NCI-H748 (cell line): ENCODE measurements around the gene SLC30A5.
"Not testable (repeated sequence)": the region's sequence is repeated elsewhere in the genome, so short reads cannot be mapped to it uniquely, and the experiment has no call there.

ENCODE experiments used
- DNase-seq: peaks from one replicate; lab custom pipeline; 2025; ENCODE audit not compliant: unreplicated experiment; lab: John Stamatoyannopoulos, UW

Gene SLC30A5

DNA sequence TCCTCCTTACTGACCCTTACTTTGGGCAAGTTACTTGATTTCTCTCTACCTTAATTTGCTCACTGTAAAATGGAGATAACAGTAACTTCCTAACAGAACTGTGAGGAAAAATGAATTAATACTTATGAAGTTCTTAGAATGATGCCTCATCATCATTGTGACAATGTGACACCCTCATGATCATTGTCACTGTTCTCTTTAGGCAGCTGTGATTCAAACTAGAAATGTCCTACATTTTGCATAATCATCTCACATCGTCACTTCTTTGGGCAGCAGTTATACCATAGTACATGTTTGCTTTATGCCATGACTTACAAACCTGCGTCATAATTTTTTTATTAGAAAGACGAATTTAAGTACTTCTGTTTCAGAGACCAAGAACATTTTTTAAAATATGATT, 9.7 kb downstream of the SLC30A5 start:
- no peak for DNase-seq

DNA sequence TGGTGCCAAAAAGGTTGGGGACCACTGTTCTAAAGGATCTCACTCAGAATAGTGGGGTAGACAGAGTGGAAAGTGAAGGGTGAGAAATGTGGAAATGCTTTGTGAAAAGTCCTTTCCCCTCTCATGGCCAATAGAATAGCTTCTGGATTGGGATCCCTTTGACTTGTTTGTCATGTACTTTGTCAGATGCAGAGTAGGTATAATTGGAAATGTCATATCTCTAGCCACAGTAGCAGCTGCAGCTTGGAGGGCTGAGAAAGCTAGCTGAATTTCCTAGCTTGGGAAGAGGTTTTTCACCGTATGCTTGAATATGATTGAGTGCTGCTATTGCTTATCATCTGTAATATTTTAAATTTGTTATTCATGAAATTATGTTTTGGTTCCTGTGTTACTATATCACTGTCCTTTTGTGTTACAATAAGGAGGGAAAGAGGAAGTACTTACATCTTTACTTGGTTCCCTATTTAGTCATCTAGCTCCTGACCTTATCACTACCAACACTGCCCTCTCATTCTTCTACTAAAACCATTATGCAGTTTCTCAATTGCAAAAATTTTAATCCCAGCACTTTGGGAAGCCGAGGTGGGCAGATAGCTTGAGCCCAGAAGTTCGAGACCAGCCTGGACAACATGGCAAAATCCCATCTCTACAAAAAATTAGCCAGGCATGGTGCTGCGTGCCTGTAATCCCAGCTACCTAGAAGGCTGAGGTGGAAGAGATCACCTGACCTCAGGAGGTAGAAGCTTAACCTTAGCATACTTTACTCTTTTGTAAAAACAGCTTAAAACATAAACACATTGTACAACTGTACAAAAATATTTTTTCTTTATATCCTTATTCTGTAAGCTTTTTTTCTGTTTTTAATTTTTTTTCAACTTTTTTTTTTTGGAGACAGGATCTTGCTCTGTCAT, 12.4 kb downstream of the SLC30A5 start:
- DNase-seq = no peak

DNA sequence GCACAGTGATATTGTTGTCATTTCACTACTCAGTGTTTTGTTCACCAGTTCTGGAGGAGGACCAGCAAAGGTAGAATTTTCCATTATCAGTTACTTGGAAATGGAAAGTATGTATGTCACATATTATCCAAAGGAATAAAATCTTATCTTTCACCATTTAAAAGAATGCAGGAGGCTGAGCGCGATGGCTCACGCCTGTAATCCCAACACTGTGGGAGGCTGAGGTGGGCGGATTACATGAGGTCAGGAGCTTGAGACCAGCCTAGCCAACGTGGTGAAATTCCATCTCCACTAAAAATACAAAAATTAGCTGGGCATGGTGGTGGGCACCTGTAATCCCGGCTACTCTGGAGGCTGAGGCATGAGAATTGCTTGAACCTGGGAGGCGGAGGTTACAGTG, 14.6 kb downstream of the SLC30A5 start:
- DNase-seq = not testable (repeated sequence)

DNA sequence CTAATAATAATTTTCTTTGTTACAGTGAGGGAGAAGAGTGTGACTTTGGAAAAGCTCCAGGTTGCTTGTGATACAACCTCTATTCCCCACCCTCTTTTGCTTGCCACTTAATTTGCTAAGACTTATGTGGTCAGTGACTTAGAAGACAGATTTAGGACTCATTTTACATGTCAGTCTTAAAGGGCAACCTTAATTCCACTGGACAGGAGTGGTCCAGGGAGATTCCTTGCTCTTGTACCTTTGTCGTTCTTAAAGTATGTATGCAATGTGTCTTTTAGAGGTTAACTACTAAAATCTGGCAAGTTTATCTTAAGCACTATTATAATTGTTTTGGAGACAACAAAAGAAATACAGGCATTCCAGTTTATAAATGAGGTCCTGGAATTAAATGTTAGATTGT, 20.0 kb downstream of the SLC30A5 start:
- no peak for DNase-seq

DNA sequence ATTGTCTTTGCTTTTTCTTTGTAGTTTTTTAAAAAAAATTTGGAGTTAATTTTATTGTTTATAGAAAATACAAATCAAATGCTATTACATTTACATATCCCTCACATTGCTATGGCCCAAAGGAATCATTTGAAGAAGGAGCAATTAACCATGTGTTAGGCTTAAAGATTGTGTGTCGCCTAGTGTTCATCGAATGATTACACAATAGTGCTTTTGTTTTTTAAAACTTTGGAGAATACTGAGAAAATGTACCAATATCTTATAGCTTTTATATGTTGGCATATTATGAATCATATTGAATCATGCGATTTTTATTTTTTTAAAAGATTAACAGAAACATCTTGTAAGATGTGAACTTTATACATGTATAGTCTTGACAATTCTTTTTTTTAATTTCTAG, 21.7 kb downstream of the SLC30A5 start:
- no peak for DNase-seq

DNA sequence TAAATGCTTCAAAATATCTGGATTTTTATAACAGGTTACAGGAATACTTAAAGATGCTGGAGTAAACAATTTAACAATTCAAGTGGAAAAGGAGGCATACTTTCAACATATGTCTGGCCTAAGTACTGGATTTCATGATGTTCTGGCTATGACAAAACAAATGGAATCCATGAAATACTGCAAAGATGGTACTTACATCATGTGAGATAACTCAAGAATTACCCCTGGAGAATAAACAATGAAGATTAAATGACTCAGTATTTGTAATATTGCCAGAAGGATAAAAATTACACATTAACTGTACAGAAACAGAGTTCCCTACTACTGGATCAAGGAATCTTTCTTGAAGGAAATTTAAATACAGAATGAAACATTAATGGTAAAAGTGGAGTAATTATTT, 35.6 kb downstream of the SLC30A5 start:
- DNase-seq = no peak

DNA sequence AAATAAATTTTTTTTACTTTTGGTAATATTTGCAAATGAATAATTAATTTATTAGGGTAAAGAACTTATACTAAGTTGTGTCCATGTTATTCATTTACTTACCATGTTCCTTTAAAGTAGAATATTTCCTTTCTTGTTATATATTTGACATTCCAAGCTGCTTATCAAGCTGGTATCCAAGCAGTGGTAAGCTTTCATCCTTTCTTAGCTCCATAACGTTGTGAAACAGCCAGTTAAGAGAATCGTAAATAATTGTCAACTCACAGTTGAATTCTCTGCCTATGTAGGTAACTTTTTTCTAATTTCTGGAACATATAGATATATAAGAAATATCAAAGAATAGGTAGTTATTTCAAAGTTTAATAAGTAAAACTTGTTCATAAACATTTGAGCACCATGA, 36.4 kb downstream of the SLC30A5 start:
- no peak for DNase-seq

DNA sequence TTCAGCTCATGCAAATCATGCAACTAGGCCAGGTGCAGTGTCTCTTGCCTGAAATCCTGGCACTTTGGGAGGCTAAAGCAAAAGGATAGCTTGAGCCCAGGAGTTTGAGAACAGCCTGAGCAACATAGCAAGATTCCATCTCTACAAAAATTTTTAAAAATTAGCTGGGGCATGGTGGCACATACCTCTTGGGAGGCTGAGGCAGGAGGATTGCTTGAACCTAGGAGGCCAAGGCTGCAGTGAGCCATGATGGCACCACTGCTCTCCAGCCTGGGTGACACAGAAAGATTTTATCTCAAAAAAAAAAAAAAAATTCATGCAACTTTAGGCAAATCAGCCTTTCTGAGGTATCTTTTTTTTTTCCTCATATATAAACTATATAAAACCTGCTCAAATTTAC, 37.5 kb downstream of the SLC30A5 start:
- DNase-seq = no peak

DNA sequence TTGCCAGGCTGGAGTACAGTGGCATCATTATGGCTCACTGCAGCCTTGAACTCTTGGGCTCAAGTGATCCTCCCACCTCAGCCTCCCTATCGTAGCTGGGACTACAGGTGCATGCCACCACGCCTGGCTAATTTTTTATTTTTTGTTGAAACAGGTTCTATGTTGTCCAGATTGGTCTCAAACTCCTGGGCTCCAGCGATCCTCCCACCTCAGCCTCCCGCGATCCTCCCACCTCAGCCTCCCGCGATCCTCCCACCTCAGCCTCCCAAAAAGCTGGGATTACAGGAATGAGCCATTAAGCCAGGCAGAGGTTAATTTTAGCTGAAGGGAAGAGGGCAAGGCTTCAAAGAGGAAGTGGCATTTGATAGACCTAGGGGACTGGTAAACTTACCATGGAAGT, 40.3 kb downstream of the SLC30A5 start:
- no peak for DNase-seq

DNA sequence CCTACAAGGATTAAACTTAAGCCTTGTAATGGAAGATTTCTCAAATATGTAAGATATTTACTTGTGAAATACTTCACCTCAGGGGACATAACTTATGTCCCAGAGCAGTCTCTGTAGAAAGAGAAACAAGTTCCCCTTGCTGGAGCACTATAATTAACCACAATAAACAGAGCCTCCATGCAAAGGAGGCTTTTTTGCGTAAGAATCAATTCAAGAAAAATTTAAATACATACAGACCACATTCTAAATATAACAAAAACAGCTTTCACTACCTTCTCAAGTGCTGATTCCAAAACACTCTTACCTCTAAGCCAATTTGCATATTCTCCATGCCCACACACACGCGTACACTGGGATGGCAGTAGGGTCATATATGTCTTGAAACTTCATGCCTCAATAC, 42.5 kb downstream of the SLC30A5 start:
- DNase-seq = no peak

DNA sequence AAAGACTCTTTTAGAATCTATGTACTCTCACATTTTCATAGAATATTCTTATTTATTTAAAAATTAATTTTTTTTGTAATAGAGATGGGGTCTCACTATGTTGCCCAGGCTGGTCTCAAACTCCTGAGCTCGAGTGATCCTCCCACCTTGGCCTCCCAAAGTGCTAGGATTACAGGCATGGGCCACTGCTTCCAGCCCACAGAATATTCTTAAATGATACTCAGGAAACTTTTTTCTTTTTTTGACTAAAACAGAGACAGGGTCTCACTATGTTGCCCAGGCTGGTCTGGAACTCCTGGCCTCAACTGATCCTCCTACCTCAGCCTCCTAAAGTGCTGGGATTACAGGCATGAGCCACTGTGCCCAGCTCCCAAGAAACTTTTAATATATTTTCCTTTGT, 43.4 kb downstream of the SLC30A5 start:
- DNase-seq = not testable (repeated sequence)

DNA sequence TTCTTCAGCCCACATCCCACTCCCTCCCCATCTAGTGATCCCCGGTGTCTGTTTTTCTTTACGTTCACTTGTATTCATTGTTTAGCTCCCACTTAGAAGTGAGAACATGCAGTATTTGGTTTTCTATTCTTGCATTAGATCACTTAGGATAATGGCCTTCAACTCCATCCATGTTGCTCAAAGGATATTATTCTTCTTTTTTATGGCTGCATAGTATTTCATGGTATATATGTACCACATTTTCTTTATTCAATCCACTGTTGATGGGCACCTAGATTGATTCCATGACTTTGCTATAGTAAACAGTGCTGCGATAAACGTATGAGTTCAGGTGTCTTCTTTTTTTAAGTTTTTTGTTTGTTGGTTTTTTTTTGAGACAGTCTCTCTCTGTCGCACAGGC, 44.0 kb downstream of the SLC30A5 start:
- no peak for DNase-seq

DNA sequence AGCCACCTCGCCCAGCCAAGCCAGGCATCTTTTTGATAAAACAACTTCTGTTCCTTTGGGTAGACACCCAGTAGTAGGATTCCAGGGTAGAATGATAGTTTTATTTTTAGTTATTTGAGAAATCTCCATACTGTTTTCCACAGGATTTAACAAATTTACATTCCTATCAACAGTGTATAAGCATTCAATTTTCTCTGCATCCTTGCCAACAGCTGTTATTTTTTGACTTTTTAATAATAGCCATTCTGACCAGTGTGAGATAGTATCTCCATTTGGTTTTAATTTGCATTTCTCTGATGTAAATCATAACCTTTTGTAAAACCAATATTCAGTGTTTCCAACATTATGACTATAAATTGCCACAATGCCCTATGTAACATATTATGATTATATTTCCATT, 45.0 kb downstream of the SLC30A5 start:
- no peak for DNase-seq

DNA sequence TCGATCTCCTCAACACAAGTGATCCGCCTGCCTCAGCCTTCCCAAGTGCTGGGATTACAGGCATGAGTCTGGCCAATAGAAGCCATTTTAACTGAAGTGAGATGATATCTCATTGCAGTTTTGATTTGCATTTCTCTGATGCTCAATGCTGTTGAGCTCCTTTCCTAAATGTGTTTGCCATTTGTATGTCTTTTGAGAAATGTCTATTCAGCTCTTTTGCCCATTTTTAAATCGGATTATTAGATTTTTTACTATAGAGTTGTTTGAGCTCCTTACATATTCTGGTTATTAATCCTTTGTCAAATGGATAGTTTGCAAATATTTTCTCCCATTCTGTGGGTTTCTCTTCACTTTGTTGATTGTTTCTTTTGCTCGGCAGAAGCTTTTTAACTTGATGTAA, 46.4 kb downstream of the SLC30A5 start:
- DNase-seq = not testable (repeated sequence)

DNA sequence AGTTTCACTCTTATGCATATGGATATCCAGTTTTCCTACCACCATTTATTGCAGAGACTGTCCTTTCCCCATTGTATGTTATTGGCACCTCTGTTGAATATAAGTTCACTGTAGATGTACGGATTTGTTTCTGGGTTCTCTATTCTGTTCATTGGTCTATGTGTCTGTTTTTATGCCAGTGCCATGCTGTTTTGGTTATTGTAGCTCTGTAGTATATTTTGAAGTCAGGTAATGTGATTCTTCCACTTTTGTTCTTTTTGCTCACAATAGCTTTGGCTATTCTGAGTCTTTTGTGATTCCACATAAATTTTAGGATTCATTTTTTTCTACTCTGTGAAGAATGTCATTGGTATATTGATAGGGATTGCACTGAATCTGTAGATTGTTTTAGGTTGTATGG, 47.0 kb downstream of the SLC30A5 start:
- DNase-seq = no peak

DNA sequence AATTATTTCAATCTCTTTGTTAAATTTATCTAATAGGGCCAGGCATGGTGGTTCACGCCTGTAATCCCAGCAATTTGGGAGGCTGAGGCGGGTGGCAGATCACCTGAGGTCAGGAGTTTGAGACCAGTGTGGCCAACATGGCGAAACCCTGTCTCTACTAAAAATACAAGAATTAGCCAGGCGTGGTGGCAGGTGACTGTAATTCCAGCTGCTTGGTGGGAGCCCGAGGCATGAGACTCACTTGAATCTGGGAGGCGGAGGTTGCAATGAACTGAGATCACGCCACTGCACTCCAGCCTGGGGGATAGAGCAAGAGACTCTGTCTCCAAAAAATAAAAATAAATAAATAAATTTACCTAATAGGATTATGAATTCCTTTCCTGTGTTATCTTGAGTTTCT, 54.8 kb downstream of the SLC30A5 start:
- not testable (repeated sequence) for DNase-seq

DNA sequence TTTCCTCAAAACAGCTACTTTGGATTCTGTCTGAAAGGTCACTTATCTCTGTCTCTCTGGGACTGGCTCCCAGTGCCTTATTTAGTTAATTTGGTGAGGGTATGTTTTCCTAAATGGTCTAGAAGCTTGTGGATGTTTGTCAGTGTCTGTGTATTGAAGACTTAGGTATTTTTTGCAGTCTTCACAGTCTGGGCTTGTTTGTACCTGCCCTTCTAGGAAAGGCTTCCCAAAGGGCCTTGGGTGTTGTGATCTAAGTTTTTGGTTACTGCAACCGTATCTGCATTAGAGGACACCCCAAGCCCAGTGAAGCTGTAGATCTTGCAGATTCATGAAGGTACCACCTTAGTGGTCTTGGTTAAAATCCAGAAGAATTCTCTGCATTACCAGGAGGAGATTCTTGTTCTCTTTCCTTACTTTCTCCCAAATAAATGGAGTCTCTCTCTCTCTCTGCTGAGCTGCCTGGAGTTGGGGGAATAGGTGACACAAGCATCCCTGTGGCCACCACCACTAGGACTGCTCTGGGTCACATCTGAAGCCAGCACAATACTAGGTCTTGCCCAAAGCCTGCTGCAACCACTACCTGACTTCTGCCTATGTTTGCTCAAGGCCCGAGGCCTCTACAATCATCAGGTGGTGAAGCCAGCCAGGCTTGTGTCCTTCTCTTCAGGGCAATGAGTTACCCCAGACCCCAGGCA, 55.3 kb downstream of the SLC30A5 start:
- no peak for DNase-seq

DNA sequence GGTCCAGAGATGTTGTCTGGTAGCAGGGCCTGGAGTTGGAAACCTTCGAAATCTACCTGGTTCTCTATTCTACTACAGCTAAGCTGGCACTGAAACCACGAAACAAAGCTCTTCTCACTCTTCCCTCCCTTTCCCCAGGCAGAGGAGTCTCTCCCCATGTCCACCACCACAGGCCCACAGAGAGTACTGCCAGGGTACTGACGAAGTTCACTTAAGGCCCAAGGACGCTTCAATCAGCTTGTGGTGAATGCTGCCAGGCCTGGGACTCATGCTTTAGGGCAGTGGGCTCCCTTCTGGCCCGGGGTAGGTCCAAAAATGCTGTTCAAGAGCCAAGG, 55.8 kb downstream of the SLC30A5 start:
- no peak for DNase-seq

DNA sequence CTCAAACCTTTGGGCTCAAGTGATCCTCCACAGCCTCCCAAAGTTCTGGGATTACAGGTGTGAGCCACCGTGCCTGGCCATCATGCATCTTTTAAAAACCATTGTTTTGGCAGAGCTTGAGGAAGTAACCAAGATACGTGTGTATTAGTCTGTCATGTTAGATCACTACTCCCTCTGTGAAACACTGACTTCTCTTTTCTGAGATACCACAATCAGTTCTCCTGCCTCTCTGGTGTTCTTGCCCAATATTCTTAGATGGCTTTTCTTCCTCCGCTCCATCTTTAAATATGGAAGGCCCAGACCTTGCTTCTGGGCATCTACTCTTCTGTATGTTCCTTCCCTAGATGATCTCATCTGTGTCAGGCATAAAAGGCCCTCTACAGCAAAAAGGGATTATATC, 58.9 kb downstream of the SLC30A5 start:
- no peak for DNase-seq

DNA sequence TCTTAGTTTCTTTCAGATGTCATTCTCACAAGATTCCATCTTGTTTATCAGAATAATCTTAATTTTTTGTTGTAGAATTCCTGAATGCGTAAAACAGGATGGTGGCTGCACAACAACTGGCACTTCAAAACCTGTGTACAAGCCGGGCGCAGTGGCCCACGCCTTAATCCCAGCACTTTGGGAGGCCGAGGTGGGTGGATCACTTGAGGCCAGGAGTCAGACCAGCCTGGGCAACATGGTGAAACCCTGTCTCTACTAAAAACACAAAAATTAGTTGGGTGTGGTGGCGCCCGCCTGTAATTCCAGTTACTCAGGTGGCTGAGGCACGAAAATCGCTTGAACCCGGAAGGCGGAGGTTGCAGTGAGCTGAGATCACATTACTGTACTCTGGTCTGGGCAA, 62.6 kb downstream of the SLC30A5 start:
- no peak for DNase-seq

DNA sequence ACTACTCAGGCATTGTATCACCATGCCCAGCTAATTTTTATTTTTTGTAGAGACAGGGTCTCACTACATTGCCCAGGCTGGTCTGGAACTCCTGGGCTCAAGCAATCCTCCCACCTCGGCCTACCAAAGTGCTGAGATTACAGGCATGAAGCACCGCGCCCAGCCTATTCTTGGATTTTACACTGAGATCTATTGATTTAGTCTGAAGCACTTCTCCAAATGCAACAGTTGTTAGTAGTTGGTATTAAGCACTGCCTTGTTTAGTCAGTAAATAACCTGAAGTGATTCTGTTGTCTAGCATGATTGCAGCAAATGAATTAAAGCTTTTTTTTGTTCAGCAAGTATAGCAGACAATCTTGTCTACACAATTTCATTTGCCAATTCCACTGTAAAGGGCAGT, 64.2 kb downstream of the SLC30A5 start:
- no peak for DNase-seq

DNA sequence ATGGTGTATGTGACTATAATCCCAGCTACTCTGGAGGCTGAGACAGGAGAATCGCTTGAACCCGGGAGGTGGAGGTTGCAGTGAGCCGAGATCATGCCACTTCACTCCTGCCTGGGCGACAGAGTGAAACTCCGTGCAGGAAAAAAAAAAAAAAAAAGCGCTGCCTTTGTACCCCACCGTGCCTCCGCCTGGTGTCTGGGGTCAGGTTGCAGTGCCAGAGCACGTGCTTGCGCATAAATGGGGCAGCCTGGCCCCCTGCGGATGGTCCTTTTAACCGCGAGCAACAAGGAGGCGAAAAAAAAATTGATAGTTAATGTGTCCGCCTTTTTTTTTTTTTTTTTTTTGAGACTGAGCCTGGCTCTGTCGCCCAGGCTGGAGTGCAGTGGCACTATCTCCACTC, 66.8 kb downstream of the SLC30A5 start:
- peak; percentile 30 for DNase-seq
